ENCODE data around the gene NDUFAF3.

Gene NDUFAF3

DNA sequence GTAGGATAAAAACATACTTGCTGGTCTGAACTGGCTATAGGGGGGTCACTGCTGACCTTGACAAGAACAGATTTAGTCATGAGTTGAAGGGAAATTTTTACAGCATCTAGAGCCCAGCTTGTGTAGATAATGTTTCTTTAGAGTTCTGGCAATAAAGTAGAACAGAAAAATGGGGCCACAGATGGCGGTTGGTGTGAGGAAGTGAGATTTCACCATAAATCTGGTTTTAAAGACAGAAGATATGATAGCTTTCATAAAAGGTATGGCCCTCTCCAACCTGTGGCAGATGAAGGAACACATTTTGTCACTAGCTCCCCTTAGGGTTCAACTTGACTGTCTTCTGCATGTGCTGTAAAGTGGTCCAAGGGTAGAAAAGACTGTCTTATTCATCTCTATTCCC lies 31.6 kb downstream of the NDUFAF3 start:
- no peak for DNase-seq
- Histone ChIP-seq H3K36me3 (peaks cover 23% of the 10 kb centered on the region), H3K4me3 (ENCODE audit: low read depth, low read length) (no peak overlapping the region), H3K4me1 (no peaks in the 10 kb centered on the region), H3K27me3 (no peaks in the 10 kb centered on the region), H3K9me3 (no peaks in the 10 kb centered on the region)
- TF ChIP-seq, protein P1, sequence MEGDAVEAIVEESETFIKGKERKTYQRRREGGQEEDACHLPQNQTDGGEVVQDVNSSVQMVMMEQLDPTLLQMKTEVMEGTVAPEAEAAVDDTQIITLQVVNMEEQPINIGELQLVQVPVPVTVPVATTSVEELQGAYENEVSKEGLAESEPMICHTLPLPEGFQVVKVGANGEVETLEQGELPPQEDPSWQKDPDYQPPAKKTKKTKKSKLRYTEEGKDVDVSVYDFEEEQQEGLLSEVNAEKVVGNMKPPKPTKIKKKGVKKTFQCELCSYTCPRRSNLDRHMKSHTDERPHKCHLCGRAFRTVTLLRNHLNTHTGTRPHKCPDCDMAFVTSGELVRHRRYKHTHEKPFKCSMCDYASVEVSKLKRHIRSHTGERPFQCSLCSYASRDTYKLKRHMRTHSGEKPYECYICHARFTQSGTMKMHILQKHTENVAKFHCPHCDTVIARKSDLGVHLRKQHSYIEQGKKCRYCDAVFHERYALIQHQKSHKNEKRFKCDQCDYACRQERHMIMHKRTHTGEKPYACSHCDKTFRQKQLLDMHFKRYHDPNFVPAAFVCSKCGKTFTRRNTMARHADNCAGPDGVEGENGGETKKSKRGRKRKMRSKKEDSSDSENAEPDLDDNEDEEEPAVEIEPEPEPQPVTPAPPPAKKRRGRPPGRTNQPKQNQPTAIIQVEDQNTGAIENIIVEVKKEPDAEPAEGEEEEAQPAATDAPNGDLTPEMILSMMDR (IDR thresholded peaks at IDR 0.05; ENCODE audit: low read depth, low read length), result no peak

DNA sequence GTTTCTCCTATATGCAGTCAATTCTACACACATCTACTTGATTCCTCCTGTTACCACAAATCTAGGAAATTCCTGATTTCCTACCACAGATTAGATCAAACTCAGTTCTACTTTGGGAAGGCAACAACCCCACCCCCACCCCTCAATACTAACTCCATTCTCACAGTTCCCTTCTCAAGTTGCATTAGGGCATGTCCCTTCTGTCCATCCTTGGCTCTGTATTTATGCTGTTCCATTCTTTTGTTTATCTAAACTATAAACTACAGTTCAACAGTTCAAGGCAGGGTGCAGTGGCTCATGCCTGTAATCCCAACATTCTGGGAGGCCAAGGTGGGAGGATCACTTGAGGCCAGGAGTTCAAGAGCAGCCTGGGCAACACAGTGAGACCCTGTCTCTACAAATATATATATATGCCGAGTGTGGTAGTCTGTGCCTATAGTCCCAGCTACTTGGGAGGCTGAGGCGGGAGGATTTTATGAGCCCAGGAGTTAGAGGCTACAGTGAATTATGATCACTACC lies 32.5 kb downstream of the NDUFAF3 start:
- H3K4me3 ChIP-seq (ENCODE audit: low read depth, low read length), result no peak overlapping the region
- no peaks in the 10 kb centered on the region for H3K9me3 ChIP-seq
- no peaks in the 10 kb centered on the region for H3K4me1 ChIP-seq
- TF ChIP-seq, protein P1 (IDR thresholded peaks at IDR 0.05; ENCODE audit: low read depth, low read length), result no peak
- H3K27me3 ChIP-seq, result no peaks in the 10 kb centered on the region
- peaks cover 23% of the 10 kb centered on the region for H3K36me3 ChIP-seq
- no peak for DNase-seq

DNA sequence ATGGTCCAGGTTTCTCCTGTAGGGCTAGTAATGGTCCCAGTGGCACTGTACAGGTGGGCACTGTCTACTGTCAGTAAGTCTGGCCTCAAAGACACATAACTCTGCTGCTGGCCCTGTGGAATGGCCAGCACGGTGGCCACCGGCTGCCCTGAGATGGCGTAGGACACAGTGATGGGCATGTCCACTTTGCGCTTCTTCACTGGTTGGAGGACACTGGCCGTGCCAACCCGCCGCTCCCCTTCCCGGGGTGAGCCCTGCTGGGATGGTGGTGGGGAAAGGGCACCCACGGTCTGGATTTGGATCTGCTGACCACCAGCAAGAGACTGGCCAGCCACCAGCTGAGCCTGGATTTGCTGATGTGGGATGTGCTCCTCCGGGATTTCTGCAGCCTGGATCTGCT lies 35.3 kb downstream of the NDUFAF3 start:
- Histone ChIP-seq H3K27me3 (no peaks in the 10 kb centered on the region), H3K4me3 (ENCODE audit: low read depth, low read length) (no peak overlapping the region), H3K4me1 (no peaks in the 10 kb centered on the region), H3K9me3 (no peaks in the 10 kb centered on the region), H3K36me3 (peaks cover 23% of the 10 kb centered on the region)
- no peak for DNase-seq
- TF ChIP-seq, protein P1 (IDR thresholded peaks at IDR 0.05; ENCODE audit: low read depth, low read length), result no peak

DNA sequence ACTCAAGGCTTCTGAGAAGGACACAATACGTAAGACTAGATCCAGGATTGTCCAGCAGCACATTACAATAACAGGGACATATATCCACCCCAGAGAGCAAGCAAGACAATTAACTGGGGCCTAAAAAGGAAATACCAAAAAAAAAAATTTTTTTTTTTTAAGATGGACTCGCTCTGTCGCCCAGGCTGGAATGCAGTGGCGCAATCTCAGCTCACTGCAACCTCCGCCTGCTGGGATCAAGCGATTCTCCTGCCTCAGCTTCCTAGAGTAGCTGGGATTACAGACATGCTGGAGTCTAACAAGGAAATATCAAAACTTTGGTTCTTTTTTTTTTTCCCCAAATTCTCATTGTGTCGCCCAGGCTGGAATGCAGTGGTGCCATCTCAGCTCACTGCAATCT lies 36.1 kb downstream of the NDUFAF3 start:
- Histone ChIP-seq H3K27me3 (no peaks in the 10 kb centered on the region), H3K4me1 (no peaks in the 10 kb centered on the region), H3K4me3 (ENCODE audit: low read depth, low read length) (no peak overlapping the region), H3K9me3 (no peaks in the 10 kb centered on the region), H3K36me3 (peaks cover 23% of the 10 kb centered on the region)
- DNase-seq, result no peak
- TF ChIP-seq, protein P1 (IDR thresholded peaks at IDR 0.05; ENCODE audit: low read depth, low read length), result no peak

All from BE2C (cell line).